GM13976 (cell line): Measurements from ENCODE around the gene NSDHL.

Experiments used
- DNase-seq: peaks from one replicate; pipeline ENCODE4 v3.0.0; 2012; ENCODE audit warnings: low spot score
- in situ Hi-C: fragments of 300-500 bp; cut with MboI; formaldehyde crosslinking; loops from one replicate; pipeline ENCODE4 v1.12.0; 2022; ENCODE audit warnings: low sequenced_read_pairs, mixed read lengths, inconsistent platforms; ENCODE audit not compliant: unreplicated experiment
- TF ChIP-seq, protein P1 (sequence below): IDR thresholded peaks from 2 replicates; pipeline ENCODE4 v1.5.1; 2012; ENCODE audit warnings: borderline replicate concordance, mild to moderate bottlenecking; ENCODE audit not compliant: insufficient read depth; ENCODE audit errors: extremely low read depth, missing control alignments, control extremely low read depth

The NSDHL gene

DNA sequence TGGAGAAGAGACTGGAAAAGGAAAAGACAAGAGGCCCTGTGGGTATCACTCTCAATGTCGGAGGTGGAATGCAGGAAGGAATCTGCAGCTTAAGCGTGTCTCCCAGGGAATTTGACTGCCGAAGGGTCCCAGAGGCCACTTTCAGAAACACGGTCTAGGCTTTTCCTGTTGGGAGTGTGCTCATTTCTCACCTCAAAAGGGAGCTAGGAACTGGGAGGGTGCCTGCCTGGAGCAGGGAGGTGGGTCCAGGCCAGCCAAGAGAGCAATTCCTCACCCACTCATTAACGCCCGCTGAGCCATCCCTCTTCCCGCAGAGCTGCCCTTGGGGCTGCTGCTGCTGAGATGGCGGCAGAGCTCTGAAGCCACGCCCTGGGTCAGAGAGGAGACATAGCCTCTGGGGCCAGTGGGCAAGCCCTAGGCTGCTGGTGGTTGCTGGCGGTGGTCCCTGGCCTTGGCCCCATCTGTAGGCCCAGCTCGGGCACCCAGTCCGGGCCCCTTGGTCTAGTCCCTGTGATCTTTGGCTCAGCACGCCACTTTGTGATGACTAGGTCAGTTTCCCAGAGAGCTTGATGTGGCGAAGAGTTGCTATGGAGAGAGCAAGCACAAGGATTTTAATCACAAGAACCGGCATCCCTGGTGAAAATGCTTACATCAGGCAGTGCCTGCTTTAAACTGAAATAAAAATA is 71.1 kb downstream of the NSDHL start:
- no peak for DNase-seq
- TF ChIP-seq, protein P1, sequence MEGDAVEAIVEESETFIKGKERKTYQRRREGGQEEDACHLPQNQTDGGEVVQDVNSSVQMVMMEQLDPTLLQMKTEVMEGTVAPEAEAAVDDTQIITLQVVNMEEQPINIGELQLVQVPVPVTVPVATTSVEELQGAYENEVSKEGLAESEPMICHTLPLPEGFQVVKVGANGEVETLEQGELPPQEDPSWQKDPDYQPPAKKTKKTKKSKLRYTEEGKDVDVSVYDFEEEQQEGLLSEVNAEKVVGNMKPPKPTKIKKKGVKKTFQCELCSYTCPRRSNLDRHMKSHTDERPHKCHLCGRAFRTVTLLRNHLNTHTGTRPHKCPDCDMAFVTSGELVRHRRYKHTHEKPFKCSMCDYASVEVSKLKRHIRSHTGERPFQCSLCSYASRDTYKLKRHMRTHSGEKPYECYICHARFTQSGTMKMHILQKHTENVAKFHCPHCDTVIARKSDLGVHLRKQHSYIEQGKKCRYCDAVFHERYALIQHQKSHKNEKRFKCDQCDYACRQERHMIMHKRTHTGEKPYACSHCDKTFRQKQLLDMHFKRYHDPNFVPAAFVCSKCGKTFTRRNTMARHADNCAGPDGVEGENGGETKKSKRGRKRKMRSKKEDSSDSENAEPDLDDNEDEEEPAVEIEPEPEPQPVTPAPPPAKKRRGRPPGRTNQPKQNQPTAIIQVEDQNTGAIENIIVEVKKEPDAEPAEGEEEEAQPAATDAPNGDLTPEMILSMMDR, result no peak
- in situ Hi-C loops, result no loop called here

DNA sequence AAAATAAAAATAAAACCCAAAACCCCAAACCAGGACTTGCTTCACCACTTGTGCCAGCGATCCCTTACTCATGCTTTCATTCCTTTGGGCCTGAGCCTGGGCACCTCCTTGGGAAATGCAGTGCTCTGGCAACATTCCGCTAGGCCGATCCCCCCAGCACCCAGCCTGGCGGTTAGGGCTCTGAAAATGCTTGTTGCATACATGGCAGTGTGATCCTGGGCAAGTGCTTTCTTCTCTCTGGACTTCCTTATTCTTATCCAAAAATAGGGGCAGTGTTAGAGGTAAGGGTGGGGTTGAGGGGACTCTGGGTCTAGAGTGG is 71.6 kb downstream of the NSDHL start:
- in situ Hi-C loops, result no loop called here
- no peak for DNase-seq
- TF ChIP-seq, protein P1, result no peak

DNA sequence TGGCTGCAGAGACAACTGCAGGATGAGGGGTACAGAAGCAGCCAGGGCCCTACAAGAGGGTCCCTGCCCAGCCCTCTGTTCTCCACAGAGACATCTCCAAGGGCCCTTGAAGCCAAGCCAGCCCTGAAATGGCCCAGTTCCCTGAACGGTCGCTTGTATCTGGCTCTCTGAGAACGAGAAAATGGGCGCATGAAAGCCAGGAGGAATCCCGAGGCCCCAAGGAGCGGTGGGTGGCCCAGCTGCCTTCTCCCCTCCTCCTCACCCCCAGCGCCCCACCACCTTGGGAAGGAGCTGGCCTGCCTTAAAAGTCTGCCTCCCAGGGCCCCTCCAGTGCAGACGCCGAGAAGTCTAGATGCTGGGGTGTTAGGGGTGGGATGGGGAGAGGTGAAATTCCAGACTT is 72.7 kb downstream of the NSDHL start:
- TF ChIP-seq, protein P1, result no peak
- in situ Hi-C loops, result no loop called here
- DNase-seq, result no peak

DNA sequence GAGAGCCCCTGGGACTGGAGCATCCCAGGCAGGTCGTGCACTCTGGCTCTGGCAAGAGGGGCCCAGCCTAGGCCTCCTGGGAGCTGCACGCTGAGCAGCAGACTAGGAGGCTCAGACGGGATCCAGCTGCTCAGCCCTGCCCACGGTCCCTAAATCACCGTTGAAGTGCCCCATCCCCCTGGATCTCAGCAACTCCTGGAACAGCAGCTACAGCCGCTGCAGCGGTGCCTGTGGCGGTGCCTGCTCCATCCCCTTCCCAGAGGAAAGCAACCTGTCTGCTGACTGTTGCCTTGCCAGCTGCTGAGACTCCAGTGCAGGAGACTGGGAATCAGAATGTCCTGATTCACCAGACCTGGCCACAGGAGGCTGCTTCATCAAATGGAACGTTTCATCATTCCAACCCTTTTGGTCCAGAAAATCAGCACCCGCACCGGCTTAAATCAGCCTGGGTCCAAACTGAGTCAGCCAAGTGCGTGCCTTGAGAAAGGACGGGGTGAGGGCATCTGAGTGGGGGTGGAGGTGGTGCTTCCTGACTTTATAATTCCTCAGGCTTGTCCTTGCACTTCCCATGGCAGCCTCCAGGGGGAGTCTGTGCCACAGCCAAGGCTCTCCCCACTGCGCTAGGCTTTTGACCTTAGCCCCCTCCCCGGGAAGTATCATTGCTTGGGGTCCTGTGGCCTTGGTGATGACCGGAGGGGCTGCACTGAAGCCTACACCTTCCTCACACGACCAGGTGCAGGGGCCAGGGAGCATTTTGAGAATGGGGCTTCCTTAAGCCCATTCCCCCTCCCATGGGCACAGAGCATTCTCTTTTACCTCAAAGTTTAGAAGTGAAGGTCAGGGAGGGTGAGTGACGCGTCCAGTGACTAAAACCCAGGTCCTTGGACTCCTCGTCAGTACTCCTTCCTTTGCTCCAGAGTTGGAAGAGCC is 73.6 kb downstream of the NSDHL start:
- in situ Hi-C loops, result no loop called here
- peak; percentile 71 for DNase-seq
- TF ChIP-seq, protein P1, result peak; percentile 61

DNA sequence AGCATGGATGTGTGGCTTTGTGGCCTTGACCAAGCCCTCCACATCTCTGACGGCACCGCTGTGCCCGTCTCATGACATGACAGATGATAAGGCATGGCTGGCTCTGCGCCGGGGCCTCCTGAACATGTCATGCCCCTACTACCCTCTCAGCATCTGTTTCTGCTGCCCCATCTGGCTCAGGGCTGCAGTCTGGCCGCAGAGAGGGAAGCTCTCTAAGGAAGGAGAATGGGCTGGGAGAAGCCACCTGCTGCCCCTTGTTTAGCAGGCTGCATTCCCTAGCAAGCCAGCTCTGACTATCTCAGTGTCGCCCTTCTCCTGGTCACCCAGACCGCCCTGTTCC is 74.2 kb downstream of the NSDHL start:
- in situ Hi-C loops, result no loop called here
- TF ChIP-seq, protein P1, result no peak
- no peak for DNase-seq

DNA sequence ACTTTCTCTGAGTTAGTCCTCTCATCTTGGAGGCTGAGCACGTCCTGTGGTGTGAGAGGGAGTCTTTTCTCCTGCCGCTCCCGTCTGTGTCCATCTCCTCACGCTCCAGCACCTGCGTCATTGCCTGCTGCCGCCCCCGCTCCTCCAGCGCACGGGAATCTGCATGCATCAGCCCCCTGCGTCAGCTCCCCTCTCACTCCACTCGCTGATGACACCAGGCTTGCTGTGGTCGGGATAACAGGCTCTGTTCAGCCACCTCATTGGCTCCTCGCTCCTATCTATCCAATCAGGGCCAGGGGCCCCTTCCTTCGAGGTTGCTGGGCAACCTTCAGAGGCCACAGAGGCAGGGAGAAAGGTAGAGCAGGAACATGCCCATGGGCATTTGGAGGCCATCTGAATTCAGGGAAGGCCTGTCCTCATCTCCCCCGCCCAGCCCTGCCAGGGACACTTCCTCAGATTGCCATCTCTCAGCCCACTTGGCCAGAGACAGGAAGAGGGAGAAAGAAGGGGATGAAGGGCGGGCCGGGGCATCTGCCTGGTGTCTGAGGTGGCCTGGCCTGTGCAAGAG is 76.3 kb downstream of the NSDHL start:
- in situ Hi-C loops, result no loop called here
- TF ChIP-seq, protein P1, result no peak
- DNase-seq, result no peak
